HG02840 (cell line): ENCODE results near the gene FZD8.

Experiments used
- ATAC-seq: cut with Tn5 transposase; IDR thresholded peaks from one replicate; pipeline ENCODE4 v1.9.1; 2021; ENCODE audit warnings: mild to moderate bottlenecking, moderate library complexity, moderate number of reproducible peaks; ENCODE audit not compliant: unreplicated experiment, low FRiP score

The FZD8 gene

DNA sequence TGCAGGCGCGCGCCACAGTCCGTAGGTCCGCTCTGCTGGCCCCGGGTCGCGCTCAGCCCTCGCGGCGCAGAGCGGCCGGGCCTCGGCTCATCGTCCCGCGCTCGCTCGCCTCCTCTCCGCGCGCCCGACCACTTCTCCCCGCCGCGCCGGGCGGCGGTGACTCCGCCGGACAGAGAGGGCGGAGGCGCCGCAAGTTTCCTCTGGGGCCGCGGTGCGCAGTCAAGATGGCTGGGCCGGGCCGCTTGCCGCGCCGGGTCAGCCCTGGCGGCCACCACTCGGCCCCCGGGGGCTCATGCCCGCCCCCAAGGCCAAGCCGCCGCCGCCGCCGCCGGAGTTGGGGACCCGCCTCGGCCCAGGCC is 441 bp downstream of the FZD8 start:
- peak; percentile 36 for ATAC-seq

DNA sequence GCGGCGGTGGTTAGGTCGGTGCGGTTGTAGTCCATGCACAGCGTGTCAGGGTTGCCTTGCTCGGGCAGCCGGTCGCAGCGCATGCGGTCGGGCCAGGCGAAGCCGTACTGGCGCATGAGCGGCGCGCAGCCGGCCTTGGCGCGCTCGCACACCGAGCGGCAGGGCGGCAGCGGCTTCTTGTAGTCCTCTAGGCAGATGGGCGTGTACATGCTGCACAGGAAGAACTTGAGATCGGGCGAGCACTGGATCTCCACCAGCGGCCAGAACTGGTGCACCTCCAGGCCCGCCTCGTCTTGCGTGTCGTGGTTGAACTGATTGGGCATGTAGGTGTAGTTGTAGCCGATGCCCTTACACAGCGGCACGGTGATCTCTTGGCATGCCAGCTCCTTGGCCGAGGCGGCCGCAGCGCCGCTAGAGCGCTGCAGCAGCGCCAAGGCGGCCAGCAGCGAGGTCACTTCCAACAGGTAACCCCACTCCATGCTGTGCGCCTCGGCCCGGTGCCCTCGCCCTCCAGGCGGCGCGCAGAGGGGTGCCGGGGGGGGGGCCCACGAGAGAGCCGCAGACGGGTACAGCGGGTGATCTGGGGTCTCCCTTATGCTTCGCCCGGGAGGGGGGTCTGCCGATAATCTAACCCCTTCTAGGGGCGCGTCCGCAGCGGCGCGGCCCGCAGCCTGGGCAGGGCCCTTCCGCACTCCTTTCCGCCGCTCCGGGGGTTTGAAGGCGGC is 983 bp downstream of the FZD8 start:
- peak; percentile 29 for ATAC-seq

DNA sequence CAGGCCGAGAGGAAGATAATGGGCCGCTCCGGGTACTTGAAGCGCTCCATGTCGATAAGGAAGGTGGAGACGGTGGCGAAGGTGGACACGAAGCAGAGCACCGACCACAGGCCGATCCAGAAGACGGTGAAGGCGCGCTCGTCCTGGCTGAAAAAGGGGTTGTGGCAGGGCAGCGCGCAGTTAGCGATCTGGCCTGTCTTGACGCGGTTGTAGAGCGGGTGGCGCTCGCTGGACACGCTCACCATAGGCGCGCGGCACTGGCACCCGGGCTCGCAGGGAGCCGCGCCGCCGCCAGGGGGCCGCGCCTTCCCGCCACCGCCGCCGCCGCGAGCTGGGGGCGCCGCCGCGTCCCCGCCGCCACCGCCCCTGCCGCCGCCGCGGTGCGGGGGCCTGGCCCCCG is 1.6 kb downstream of the FZD8 start:
- ATAC-seq, result no peak

DNA sequence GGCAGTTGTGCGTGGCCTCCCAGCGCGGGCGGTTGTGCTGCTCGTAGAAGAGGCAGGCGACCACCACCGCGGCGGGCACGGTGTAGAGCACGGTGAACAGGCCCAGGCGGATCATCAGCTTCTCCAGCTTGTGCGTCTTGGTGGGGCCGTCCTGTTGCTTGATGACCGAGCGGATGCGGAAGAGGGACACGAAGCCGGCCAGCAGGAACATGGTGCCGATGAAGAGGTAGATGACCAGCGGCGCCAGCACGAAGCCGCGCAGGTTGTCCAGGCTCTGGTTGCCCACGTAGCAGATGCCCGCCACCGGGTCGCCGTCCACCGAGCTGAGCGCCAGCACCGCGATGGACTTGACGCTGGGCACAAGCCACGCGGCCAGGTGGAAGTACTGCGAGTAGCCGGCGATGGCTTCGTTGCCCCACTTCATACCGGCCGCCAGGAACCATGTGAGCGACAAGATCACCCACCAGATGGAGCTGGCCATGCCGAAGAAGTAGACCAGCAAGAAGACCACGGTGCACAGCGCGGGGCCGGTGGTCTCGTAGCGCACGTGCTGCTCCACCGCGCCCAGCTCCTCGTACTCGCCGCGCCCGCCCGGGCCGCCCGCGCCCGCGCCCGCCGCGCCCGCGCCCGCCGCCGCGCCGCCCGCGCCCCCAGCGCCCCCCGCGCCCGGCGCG is 2.2 kb downstream of the FZD8 start:
- ATAC-seq, result no peak

DNA sequence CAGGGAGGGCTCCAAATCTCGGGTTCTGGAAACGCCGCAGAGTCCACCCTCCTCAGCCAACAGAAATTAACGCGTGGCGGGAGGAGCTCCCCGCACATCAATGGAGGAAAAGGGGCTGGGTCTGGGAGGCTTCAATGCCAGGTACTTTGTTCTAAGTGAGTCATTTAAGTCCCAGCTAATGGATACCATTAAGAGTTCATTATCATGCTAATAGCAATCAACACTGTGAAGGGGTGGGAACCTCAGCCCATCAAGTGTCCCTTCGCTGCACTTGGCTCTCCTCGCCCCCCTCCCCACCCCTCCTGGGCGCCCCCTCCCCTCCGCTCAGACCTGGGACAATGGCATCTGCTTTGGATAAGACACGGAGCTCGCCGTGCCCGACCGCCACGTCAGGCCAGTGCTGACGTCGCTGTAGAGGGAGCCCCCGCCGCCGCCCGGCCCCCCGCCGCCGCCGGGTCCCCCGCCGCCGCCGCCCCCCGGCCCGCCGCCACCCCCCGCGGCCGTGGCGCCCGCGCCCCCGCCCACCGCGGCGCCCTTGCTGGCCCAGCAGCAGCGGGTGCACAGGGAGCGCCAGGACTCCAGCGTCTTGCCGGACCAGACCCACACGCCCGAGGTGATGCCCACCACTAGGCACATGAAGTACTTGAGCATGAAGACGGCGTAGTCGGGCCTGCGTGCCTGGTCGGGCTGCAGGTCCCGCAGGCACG is 2.9 kb downstream of the FZD8 start:
- ATAC-seq, result no peak

DNA sequence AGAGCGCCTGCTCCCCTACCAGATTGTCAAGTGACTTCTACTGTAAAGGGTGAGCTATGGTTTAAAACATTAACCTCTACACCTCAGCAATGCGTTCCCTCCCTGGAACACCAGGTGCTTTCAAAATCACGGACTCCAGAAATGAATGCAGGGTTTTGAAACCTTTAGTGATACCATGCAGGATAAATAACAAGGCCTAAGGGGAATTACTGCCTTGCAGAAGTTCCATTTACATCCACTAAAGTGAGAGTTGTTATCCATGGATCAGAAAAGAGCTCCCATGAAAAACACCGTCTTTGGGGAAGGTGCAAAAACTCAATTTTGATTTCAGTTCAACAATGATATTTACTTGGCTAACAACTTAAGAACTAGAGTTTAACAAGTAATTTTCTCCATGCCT is 4.0 kb downstream of the FZD8 start:
- no peak for ATAC-seq

DNA sequence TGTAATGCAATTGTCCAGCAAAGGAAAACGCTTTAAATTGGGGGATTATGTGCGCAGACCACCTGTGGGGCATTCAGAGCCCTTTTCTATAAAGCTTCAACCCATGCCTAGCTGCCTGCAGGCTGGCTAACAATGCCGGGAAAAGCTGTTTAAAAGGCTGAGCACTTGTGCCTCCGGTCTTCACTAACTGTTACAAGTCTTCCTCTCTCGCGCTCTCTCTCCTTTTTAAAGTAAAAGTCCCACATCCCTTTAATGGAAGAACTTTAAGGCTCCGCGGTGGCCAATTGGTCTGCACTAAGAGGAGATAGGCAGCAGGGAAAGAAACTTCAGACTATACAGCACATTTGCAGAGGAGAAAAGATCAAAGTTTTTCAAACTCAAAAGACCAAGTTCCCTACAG is 4.6 kb downstream of the FZD8 start:
- ATAC-seq, result no peak

DNA sequence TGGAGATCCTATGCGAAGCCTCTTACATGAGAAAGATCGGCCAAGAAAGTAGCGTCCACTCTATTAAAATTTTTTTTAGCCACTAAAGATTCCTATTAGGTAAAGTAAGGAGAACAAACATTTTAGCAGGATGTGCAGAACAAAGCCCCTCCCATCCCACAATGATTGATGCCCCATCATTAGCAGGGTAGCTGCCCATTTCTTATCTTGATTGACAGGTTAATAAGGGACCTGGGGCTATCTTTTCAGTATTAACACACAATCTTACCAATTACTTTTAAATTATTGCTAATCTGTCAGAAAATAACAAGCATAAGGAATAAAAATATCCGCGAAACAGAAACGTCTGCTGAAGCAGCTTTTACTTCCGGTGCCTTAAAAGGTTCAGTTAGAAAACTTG is 5.1 kb downstream of the FZD8 start:
- ATAC-seq, result no peak

DNA sequence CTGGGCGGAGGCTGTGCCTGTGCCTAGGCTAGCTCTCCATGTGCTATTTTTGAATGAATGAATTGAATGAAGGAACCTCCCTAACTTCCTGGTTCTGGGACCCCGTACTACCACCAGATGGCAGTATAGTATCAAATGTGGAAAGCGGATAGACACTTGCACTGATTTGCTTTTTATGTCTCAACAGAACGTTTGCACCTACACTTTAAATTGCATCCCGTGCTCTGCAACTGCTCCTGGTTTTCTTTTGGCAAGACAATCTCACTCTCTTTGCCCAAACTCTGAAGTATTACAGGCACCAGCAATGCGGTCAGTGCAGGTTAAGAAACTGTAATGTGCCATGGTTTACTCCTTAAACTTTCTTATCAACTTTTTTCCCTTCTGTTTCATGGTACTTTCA is 6.5 kb downstream of the FZD8 start:
- peak; percentile 66 for ATAC-seq

DNA sequence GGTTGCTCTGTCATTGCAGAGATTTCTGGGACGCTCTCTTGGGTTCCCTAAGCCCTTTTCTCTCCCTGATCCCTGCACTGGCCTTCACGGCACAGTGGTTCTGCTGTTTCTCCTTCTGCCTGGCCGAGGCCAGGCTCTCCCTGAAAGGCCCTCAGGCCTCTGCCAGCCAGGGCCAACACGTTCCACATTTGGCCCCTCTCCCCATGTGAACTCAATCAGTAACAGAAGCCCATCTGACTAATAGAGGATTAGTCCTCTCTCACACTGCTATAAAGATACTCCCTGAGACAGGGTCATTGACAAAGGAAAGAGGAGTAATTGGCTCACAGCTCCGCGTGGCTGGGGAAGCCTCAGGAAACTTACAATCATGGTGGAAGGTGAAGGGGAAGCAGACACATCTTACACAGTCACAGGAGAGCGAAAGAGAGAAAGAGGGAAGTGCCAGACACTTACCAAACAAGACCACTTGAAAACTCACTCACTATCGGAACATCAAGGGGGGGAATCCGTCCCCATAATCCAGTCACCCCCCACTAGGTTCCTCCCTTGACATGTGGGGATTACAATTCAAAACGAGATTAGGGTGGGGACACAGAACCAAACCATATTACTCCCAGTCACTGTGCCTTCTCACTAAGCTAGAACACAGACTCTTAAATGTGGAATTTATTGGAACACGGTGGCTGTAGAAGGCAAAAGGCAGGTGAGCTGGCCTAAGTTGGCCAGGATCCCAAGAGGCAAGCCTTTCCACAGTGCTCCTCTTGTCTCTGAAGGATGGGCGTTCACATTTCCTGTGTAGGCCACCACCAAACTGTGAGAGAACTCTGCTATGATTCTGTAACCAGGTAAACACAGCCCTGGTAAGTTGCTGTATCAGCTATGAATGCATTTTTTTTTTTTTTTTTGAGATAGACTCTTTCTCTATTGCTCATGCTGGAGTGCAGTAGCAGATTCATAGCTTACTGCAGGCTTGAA is 8.8 kb downstream of the FZD8 start:
- no peak for ATAC-seq

DNA sequence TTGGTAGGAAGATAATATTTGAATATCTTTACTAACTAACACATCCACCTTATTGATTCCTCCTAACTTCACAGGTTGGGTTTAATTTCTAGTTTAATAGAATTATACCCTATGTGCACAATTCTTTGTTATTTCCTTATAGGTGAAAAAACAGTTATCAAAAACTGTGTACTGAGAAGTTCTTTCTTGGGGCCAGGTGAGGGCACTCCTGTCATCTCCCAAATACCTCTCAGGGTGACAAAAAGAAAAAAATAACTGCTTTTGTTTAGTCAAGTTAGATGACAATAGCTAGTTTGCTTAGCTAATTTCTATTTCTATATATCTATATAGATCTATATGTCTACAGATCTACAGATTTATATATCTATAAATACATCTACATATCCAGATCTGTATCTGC is 10.1 kb downstream of the FZD8 start:
- ATAC-seq, result no peak

DNA sequence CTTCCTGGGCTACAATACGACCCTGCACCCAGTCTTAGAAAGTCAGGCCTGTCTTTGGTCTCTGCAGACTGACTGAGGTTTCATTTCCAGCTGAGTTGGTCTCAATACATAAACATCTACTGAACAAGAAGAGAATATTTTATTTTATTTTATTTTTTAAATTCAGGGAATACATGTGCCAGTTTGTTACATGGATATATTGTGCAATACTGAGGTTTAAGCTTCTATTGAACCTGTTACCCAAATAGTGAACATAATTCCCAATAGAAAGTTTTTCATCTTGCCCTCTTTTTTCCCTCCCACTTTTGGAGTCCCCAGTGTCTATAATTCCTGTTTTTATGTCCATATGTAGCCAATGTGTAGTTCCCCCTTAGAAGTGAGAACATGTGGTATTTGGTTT is 10.7 kb downstream of the FZD8 start:
- ATAC-seq, result no peak

DNA sequence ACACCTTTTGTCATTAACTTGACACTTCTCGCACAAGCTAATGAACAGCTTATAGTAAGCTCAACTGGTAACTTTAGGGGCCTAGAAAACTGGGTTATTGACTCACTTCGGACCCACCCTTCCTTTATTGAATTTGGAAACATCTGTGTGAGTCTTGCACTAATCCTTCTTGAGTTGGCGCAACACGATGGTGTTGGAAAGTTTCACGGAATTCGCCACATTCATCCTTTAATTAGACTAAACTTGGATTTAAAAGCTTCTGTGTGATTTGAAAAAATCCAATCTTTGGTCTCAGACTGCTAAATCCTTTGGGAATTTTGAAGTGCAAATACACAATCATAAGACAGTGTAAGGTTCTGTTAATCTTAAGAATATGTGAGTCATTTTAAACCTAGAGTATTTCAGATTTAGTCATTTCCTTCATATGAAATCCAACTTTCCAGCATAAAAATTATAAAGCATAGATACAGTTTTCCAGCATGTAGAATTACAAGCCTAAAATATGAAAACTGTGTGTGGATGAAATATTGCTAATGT is 15.1 kb downstream of the FZD8 start:
- no peak for ATAC-seq

DNA sequence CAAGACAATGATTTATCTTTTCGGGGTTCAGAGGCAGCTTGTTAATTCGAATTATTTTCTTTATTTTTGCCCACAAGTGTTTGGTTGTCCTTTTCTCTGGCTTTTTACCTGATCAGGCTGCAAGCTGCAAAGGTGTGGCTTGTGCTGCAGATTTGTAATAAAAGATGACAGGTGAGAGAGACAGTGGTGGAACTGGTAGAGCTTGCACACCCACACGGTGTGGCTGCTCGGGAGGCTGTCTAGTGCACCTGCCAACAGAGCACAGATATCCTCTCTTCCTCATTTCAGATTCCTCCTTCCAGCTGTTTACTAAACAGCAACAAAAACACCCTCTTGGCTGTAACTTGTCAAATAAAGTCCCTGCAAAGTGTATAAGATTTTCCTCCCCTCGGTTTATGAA is 27.8 kb downstream of the FZD8 start:
- no peak for ATAC-seq

DNA sequence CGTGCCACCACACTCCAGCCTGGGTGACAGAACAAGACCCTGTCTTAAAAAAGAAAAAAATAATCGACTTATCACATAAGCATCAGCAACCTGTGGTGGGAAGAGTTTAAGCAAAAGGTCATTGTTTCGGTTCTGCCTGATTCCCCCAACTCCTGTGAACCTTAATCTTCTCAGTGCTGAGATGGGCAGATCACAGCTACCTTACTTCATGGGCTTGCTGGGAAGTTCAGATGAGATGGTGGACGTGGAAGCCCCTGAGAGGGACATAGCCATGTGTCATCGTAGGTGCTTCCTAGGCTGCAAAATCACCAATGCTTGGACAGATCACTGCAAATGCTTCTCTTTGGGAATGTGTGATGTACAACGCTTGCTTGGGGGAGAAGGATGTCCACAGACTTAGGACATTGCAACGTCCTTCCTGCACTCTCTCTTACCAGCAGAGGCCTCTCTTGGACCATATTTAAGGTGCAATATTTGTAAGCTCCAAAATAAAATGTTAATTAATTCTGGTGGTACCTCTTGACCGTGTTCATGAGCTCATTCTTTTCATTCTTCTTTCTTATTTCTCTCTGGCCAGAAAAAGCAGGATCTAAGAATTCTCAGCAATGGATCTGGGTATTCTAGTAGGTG is 28.4 kb downstream of the FZD8 start:
- no peak for ATAC-seq

DNA sequence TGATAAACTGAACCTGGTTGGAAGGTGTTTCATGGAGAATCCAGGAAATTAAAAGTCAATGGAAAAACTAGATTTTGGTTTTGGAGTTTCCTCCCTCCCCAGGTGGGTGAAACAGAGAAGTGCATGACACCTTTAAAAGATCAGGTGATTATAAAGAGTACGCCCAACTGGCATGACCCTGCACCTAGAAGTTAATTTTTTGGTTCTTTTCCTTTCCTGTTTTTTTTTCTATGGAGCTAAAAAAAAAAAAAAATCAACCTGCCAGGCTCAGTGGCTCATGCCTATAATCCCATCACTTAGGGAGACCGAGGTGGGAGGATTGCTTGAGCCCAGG is 29.0 kb downstream of the FZD8 start:
- ATAC-seq, result no peak

DNA sequence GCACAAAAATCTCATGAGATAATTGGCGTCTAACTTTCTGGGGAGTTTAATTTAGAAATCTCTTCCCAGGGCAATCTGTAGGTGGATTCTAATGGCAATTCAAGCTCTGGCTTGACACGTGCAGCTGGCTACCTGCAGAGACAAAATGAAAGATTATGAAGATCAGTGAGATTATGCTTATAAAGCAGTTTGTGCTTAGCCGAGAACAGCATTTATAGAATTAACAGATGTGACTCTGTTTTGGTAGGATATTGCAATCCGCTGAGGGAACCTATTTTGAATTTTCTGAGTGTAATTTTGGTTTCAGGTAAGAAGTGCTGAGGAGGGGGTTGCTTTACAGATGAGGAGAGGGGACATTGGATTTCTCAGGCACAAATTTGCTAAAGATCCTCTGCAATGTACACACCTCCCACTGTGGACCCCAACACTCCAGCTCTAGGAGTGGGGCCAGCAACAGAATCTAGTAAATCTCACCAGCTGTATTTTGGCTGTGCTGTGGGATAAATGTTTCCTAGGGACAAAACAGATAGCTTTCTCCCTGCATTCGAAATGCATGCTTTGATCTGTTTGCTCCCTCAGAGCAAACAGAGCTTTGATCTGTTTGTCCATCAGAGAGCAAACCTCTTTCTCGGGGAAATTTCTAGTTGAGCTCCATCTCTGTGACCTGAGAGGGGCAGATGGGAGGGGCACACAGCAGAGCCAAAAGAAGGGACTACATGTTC is 29.6 kb downstream of the FZD8 start:
- ATAC-seq, result no peak

DNA sequence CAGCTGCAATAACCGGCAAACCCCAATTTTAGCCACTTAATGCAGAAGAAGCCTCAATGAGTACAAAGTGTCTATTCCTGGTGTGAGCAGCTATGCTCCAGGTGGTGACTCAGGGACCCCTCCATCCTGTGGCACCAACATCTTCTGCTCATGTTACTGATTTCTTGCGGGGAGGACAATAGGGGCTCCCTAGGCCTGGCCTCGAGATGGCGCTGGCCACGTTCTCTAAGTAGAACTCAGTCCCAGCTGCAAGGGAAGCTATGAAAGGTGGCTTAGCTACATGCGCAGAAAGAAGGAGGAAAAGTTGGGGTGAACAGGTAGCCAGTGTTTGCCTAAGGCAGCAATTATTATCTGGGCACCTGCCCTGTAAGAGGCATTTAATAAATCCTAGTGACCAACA is 30.3 kb downstream of the FZD8 start:
- no peak for ATAC-seq

DNA sequence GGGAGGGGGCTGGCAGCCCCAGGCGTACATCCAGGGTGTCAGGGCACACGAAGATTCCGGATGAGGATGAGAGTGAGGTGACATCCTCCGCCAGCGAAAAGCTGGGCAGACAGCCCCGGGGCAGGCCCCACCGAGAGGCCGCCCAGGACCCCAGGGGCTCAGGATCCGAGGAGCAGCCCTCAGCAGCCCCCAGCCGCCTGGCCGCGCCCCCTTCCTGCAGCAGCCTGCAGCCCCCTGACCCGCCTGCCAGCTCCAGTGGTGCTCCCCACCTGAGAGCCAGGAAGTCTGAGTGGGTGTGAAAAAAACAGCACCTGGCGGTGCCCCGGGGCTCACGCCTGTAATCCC is 33.8 kb downstream of the FZD8 start:
- ATAC-seq, result no peak
